ENCODE results near the gene XIRP1. TPM values are rescaled to one million over a fixed set of nuclear protein-coding genes. Genes with fewer than 3 reads are reported as not detected.

Gene XIRP1
- total and polyA plus RNA-seq, 2 donors from 2014 or later, result 0.09 TPM; not detected in 1

- TF ChIP-seq CTCF (IDR thresholded peaks at IDR 0.05; ENCODE audit: borderline replicate concordance, extremely low read depth, insufficient read depth), result no peak
- DNase-seq, result no peak
These were observed 23.9 kb upstream of the XIRP1 start for GRCh38 chr3:39216176-39216790.

GRCh38 chr3:39213613-39214012, 21.2 kb upstream of the XIRP1 start:
- FAIRE-seq (no peak), DNase-seq (no peak)
- no peaks in the 10 kb centered on the region for H3K4me1 ChIP-seq (ENCODE audit: control insufficient read depth in 2 of 3, insufficient read depth in 2 of 3, low read depth in 1 of 3, low read length in 3 of 3)
- intact Hi-C loops (cut with DNase I), result no loop called here
- H3K9ac ChIP-seq (ENCODE audit: low read length in 3 of 3), result no peak overlapping the region
- no peaks in the 10 kb centered on the region for H3K36me3 ChIP-seq (ENCODE audit: control insufficient read depth in 2 of 3, insufficient read depth in 3 of 3, low read length in 3 of 3)
- H3K9me3 ChIP-seq (ENCODE audit: control insufficient read depth in 2 of 3, insufficient read depth in 1 of 3, low read length in 3 of 3), result no peaks in the 10 kb centered on the region
- no peak overlapping the region for H3K4me3 ChIP-seq (ENCODE audit: low read length in 3 of 3)
- TF ChIP-seq CTCF (IDR thresholded peaks at IDR 0.05; ENCODE audit: borderline replicate concordance, extremely low read depth, insufficient read depth), result no peak
- no peak overlapping the region for H3K27ac ChIP-seq (ENCODE audit: low read depth in 2 of 2, low read length in 2 of 2)
- no peaks in the 10 kb centered on the region for H3K27me3 ChIP-seq (ENCODE audit: control insufficient read depth, insufficient read depth, low read length)

More at GRCh38 chr3:39216176-39216790, 23.9 kb upstream of the XIRP1 start:
- Histone ChIP-seq H3K4me3 (ENCODE audit: low read length in 3 of 3) (no peak overlapping the region), H3K36me3 (ENCODE audit: control insufficient read depth in 2 of 3, insufficient read depth in 3 of 3, low read length in 3 of 3) (no peaks in the 10 kb centered on the region), H3K9ac (ENCODE audit: low read length in 3 of 3) (no peak overlapping the region), H3K9me3 (ENCODE audit: control insufficient read depth in 2 of 3, insufficient read depth in 1 of 3, low read length in 3 of 3) (no peaks in the 10 kb centered on the region), H3K4me1 (ENCODE audit: control insufficient read depth in 2 of 3, insufficient read depth in 2 of 3, low read depth in 1 of 3, low read length in 3 of 3) (no peaks in the 10 kb centered on the region), H3K27ac (ENCODE audit: low read depth in 2 of 2, low read length in 2 of 2) (no peak overlapping the region), H3K27me3 (ENCODE audit: control insufficient read depth, insufficient read depth, low read length) (no peaks in the 10 kb centered on the region)
- FAIRE-seq, result no peak
- intact Hi-C loops (cut with DNase I), result no loop called here

GRCh38 chr3:39212665-39213064, 20.3 kb upstream of the XIRP1 start:
- intact Hi-C loops (cut with DNase I), result no loop called here
- Histone ChIP-seq H3K36me3 (ENCODE audit: control insufficient read depth in 2 of 3, insufficient read depth in 3 of 3, low read length in 3 of 3) (no peaks in the 10 kb centered on the region), H3K9ac (ENCODE audit: low read length in 3 of 3) (no peak overlapping the region), H3K9me3 (ENCODE audit: control insufficient read depth in 2 of 3, insufficient read depth in 1 of 3, low read length in 3 of 3) (no peaks in the 10 kb centered on the region), H3K4me1 (ENCODE audit: control insufficient read depth in 2 of 3, insufficient read depth in 2 of 3, low read depth in 1 of 3, low read length in 3 of 3) (no peaks in the 10 kb centered on the region), H3K27ac (ENCODE audit: low read depth in 2 of 2, low read length in 2 of 2) (no peak overlapping the region), H3K4me3 (ENCODE audit: low read length in 3 of 3) (no peak overlapping the region), H3K27me3 (ENCODE audit: control insufficient read depth, insufficient read depth, low read length) (no peaks in the 10 kb centered on the region)
- no peak for DNase-seq
- no peak for TF ChIP-seq CTCF (IDR thresholded peaks at IDR 0.05; ENCODE audit: borderline replicate concordance, extremely low read depth, insufficient read depth)
- FAIRE-seq, result no peak

Data from kidney (tissue), 14 donors.